HG03575 (cell line): Measurements from ENCODE around the gene NLK.
"Not testable (repeated sequence)": the region's sequence is repeated elsewhere in the genome, so short reads cannot be mapped to it uniquely, and the experiment has no call there.

Experiments used
- ATAC-seq: cut with Tn5 transposase; IDR thresholded peaks from one replicate; pipeline ENCODE4 v1.9.1; 2021; ENCODE audit not compliant: unreplicated experiment, insufficient number of reproducible peaks, low FRiP score; ENCODE audit errors: extremely low read depth

NLK gene

GRCh38 chr17:28035884-28036283, 6.6 kb upstream of the NLK start:
- not testable (repeated sequence) for ATAC-seq

GRCh38 chr17:28038802-28039201, 3.7 kb upstream of the NLK start:
- ATAC-seq: no peak

- no peak for ATAC-seq
These were observed 3.2 kb upstream of the NLK start for GRCh38 chr17:28039251-28039650.

- ATAC-seq: no peak
These were observed 2.1 kb upstream of the NLK start for GRCh38 chr17:28040406-28040805.

- ATAC-seq: peak; percentile 78
These were observed 1.2 kb upstream of the NLK start for GRCh38 chr17:28041068-28041843.

- ATAC-seq: no peak
These were observed 427 bp upstream of the NLK start for GRCh38 chr17:28041844-28042656.

- ATAC-seq: no peak
These were observed 329 bp downstream of the NLK start for GRCh38 chr17:28042721-28043291.

GRCh38 chr17:28043296-28043695, 819 bp downstream of the NLK start:
- ATAC-seq: no peak

GRCh38 chr17:28043741-28044140, 1.3 kb downstream of the NLK start:
- no peak for ATAC-seq

- no peak for ATAC-seq
These were observed 2.8 kb downstream of the NLK start for GRCh38 chr17:28045304-28045703.

- no peak for ATAC-seq
These were observed 3.8 kb downstream of the NLK start for GRCh38 chr17:28046034-28046825.

- no peak for ATAC-seq
These were observed 5.3 kb downstream of the NLK start for GRCh38 chr17:28047806-28048205.

GRCh38 chr17:28049071-28049470, 6.6 kb downstream of the NLK start:
- no peak for ATAC-seq

- no peak for ATAC-seq
These were observed 10.7 kb downstream of the NLK start for GRCh38 chr17:28053044-28053670.

GRCh38 chr17:28053725-28054124, 11.2 kb downstream of the NLK start:
- ATAC-seq: no peak

GRCh38 chr17:28055546-28056275, 13.2 kb downstream of the NLK start:
- ATAC-seq: no peak

GRCh38 chr17:28056276-28056620, 13.8 kb downstream of the NLK start:
- ATAC-seq: no peak

- peak; percentile 54 for ATAC-seq
These were observed 15.3 kb downstream of the NLK start for GRCh38 chr17:28057731-28058246.
